MM.1S (cell line): Measurements from ENCODE around the gene GIPR.
A peak's percentile ranks its signal among the peaks of the same experiment; 100 is the strongest.
"Not testable (repeated sequence)": the region's sequence is repeated elsewhere in the genome, so short reads cannot be mapped to it uniquely, and the experiment has no call there.

Experiments used
- DNase-seq: peaks from one replicate; pipeline ENCODE4 v3.0.0-alpha.2; 2015
- H2AFZ ChIP-seq: fragments of 300-600 bp; sonication (generic); 2 replicates; pipeline ENCODE4 v1.6.0; 2016; ENCODE audit warnings: antibody characterized with exemption, low read length
- H3F3A ChIP-seq: fragments of 300-600 bp; sonication (generic); 2 replicates; pipeline ENCODE4 v1.6.1; 2016; ENCODE audit warnings: mild to moderate bottlenecking, antibody characterized with exemption, low read length, moderate library complexity, mixed read lengths; ENCODE audit not compliant: insufficient read depth
- H3K27ac ChIP-seq: fragments of 300-600 bp; sonication (generic); 2 replicates; pipeline ENCODE4 v1.5.1; 2016; ENCODE audit warnings: mild to moderate bottlenecking, low read length
- H3K27me3 ChIP-seq: fragments of 300-600 bp; sonication (generic); replicated peaks from 2 replicates; pipeline ENCODE4 v1.6.0; 2016; ENCODE audit warnings: low read length; ENCODE audit not compliant: insufficient read depth
- H3K36me3 ChIP-seq: fragments of 300-600 bp; sonication (generic); replicated peaks from 2 replicates; pipeline ENCODE4 v1.6.1; 2016; ENCODE audit warnings: mild to moderate bottlenecking, low read length, mixed read lengths; ENCODE audit not compliant: insufficient read depth
- H3K4me1 ChIP-seq: fragments of 300-600 bp; sonication (generic); 2 replicates; pipeline ENCODE4 v1.6.1; 2016; ENCODE audit warnings: low read length, mixed read lengths
- H3K4me2 ChIP-seq: fragments of 300-600 bp; sonication (generic); 2 replicates; pipeline ENCODE4 v1.6.0; 2016; ENCODE audit warnings: low read depth, low read length
- H3K4me3 ChIP-seq: fragments of 300-600 bp; sonication (generic); 2 replicates; pipeline ENCODE4 v1.5.1; 2016; ENCODE audit warnings: low read length, mixed read lengths
- H3K79me2 ChIP-seq: fragments of 300-600 bp; sonication (generic); 2 replicates; pipeline ENCODE4 v1.6.1; 2016; ENCODE audit warnings: mixed run types, low read length, mixed read lengths
- H3K9ac ChIP-seq: fragments of 300-600 bp; sonication (generic); 2 replicates; pipeline ENCODE4 v1.6.1; 2016; ENCODE audit warnings: low read length, mixed read lengths
- H3K9me2 ChIP-seq: fragments of 300-600 bp; sonication (generic); replicated peaks from 2 replicates; pipeline ENCODE4 v1.6.1; 2016; ENCODE audit warnings: mild to moderate bottlenecking, low read length, mixed read lengths; ENCODE audit not compliant: insufficient read depth
- H3K9me3 ChIP-seq: fragments of 300-600 bp; sonication (generic); replicated peaks from 2 replicates; pipeline ENCODE4 v1.6.1; 2016; ENCODE audit warnings: mild to moderate bottlenecking, low read length, mixed read lengths; ENCODE audit not compliant: insufficient read depth
- H4K20me1 ChIP-seq: fragments of 300-600 bp; sonication (generic); 2 replicates; pipeline ENCODE4 v1.6.1; 2016; ENCODE audit warnings: mild to moderate bottlenecking, low read length, moderate library complexity, mixed read lengths; ENCODE audit not compliant: insufficient read depth
- EZH2 ChIP-seq: fragments of 300-600 bp; sonication (generic); optimal IDR thresholded peaks from 2 replicates; pipeline ENCODE3; 2017; ENCODE audit warnings: low read depth, mild to moderate bottlenecking, antibody characterized with exemption, low read length, mixed read lengths
- EZH2phosphoT487 ChIP-seq: fragments of 300-600 bp; sonication (generic); IDR thresholded peaks from 2 replicates; pipeline ENCODE4 v1.6.1; 2018; ENCODE audit warnings: antibody characterized with exemption, low read length
- TF ChIP-seq, protein P1 (sequence below): fragments of 300-600 bp; sonication (generic); IDR thresholded peaks from 2 replicates; pipeline ENCODE4 v1.5.1; 2016; ENCODE audit warnings: antibody characterized with exemption, low read length, mixed read lengths

GIPR gene

DNA sequence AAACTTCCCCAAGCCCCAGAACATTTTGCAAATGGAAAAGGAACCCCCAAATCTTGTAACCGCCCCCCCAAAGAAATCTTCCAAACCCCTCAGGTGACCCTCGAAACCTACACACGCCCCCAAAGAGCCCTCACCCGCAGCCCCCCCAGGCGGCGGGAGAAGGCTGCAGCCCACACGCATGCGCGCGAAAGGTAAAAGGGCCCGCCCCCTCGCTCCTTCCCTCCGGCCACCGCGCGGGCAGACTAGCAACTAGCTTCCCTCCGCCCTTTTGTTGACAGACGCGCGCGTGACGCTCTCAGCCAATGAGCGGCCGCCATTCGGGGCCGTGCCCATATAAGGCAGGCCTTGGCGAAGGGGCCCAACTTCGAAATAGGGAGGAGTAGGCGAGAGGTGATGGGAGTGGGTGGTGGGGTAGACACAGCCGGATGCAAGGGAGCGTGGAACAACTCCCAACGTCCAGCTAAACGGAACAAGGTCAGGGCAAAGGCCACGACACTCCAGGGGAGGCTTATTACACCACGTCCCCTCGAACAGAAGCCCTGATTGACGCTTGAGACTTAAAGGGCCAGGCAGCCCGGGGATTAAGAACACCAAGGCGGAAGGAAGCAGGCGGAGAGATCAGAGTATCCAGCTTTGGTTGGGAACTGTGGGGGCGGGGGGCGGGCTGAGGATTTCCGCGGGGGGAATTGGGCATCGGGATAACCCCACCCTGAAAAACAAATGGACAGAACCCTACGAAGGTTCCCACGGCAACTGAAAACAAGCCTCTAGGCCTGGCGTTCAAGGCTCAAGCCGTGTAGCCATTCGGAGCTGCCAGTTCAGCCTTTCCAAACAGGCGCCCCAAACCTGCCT, 49.3 kb downstream of the GIPR start:
- Histone ChIP-seq H3K27ac (peak overlapping the region; percentile 67; the same call in 1 of the 2 replicates), H3K9me3 (no peaks in the 10 kb centered on the region), H3K79me2 (peaks cover 66% of the 10 kb centered on the region), H3K4me2 (peak overlapping the region; percentile 88), H3K36me3 (no peaks in the 10 kb centered on the region), H3K27me3 (no peaks in the 10 kb centered on the region), H3K9me2 (no peaks in the 10 kb centered on the region), H3K4me3 (peak overlapping the region; percentile 78), H4K20me1 (no peaks in the 10 kb centered on the region), H3K9ac (peak overlapping the region; percentile 75), H3F3A (peaks cover 10% of the 10 kb centered on the region; the same call in 1 of the 2 replicates), H2AFZ (peak overlapping the region; percentile 67), H3K4me1 (peaks cover 14% of the 10 kb centered on the region)
- TF ChIP-seq EZH2phosphoT487 (no peak), EZH2 (no peak)
- TF ChIP-seq, protein P1, sequence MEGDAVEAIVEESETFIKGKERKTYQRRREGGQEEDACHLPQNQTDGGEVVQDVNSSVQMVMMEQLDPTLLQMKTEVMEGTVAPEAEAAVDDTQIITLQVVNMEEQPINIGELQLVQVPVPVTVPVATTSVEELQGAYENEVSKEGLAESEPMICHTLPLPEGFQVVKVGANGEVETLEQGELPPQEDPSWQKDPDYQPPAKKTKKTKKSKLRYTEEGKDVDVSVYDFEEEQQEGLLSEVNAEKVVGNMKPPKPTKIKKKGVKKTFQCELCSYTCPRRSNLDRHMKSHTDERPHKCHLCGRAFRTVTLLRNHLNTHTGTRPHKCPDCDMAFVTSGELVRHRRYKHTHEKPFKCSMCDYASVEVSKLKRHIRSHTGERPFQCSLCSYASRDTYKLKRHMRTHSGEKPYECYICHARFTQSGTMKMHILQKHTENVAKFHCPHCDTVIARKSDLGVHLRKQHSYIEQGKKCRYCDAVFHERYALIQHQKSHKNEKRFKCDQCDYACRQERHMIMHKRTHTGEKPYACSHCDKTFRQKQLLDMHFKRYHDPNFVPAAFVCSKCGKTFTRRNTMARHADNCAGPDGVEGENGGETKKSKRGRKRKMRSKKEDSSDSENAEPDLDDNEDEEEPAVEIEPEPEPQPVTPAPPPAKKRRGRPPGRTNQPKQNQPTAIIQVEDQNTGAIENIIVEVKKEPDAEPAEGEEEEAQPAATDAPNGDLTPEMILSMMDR, result no peak; the same call in 1 of the 2 replicates
- peak; percentile 99 for DNase-seq

DNA sequence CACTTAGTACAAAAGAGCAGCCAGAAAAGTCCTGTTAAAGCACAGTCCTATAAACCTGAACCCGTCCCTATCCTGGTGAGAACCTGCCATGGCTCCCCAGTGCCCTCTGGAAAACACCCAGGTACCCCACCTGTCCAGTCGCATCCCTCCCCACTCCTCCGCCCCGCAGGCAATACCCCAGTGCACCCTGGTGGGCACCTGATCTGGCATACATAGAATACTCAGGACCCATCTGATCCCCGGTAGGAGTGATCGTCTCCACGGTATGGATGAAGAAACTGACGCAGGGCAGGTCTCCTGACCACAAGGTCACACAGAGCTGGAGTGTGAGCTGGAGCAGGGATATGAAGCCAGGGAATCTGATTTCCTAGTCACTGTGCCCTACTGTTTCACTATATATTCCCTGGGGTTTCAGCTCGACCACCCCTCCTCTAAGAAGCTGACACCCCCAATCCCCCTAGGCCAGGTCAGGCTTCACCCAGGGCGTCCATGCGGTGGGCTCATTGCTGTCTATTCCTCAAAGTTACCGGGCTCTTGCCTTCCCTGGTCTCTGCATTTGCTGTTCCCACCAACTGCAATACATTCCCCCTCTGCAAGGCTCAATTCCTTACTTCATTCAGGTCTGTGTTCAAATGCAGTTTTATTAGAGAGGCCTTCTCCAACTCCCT, 50.1 kb downstream of the GIPR start:
- Histone ChIP-seq H2AFZ (peak overlapping the region; percentile 23), H3K79me2 (peaks cover 59% of the 10 kb centered on the region)

DNA sequence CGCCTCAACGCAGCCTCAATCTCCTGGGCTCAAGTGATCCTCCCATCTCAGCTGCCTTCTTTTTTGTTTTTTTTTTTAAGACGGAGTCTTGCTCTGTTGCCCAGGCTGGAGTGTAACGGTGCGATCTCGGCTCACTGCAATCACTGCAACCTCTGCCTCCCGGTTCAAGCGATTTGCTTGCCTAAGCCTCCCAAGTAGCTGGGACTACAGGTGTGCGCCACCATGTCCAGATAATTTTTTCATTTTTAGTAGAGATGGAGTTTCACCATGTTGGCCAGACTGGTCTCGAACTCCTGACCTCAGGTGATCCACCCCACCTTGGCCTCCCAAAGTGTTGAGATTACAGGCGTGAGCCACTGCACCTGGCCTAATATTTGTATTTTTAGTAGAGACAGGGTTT, 52.0 kb downstream of the GIPR start:
- not testable (repeated sequence) for H3K9ac ChIP-seq, DNase-seq, H3K9me3 ChIP-seq, H3K9me2 ChIP-seq, H2AFZ ChIP-seq, H3K27ac ChIP-seq, H3K27me3 ChIP-seq, H3K4me2 ChIP-seq, H3K36me3 ChIP-seq, H4K20me1 ChIP-seq, H3K4me3 ChIP-seq
- Histone ChIP-seq H3K79me2 (peaks cover 58% of the 10 kb centered on the region), H3F3A (peaks cover 10% of the 10 kb centered on the region; the same call in 1 of the 2 replicates), H3K4me1 (peaks cover 14% of the 10 kb centered on the region)

More for the DNA sequence above, 50.1 kb downstream of the GIPR start:
- no peaks in the 10 kb centered on the region for H3K9me2 ChIP-seq
- H3K4me2 ChIP-seq, result peak overlapping the region; percentile 80
- no peaks in the 10 kb centered on the region; the same call in 1 of the 2 replicates for H3K36me3 ChIP-seq
- H3K9me3 ChIP-seq, result no peaks in the 10 kb centered on the region
- H3K4me1 ChIP-seq, result peaks cover 14% of the 10 kb centered on the region
- no peaks in the 10 kb centered on the region for H3K27me3 ChIP-seq
- no peak for DNase-seq
- TF ChIP-seq EZH2, result no peak
- TF ChIP-seq, protein P1, result no peak
- TF ChIP-seq EZH2phosphoT487, result no peak
- H3K4me3 ChIP-seq, result peak overlapping the region; percentile 57
- H4K20me1 ChIP-seq, result no peaks in the 10 kb centered on the region
- peak overlapping the region; percentile 67 for H3K9ac ChIP-seq
- peaks cover 10% of the 10 kb centered on the region; the same call in 1 of the 2 replicates for H3F3A ChIP-seq
- H3K27ac ChIP-seq, result peak overlapping the region; percentile 67; the same call in 1 of the 2 replicates

DNA sequence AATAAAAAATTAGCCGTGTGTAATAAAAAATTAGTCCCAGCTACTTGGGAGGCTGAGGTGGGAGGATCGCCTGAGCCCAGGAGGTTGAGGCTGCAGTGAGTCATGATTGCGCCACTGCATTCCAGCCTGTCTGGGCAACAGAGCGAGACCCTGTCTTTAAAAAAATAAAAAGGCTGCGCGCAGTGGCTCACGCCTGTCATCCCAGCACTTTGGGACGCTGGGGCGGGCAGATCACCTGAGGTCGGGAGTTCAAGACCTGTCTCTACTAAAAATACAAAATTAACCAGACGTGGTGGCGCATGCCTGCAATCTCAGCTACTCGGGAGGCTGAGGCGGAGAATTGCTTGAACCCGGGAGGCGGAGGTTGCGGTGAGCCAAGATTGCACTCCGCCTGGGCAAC, 60.7 kb downstream of the GIPR start:
- H3K9ac ChIP-seq, DNase-seq, H2AFZ ChIP-seq, H3K4me1 ChIP-seq, H3K4me2 ChIP-seq, H3K36me3 ChIP-seq, H3F3A ChIP-seq, H4K20me1 ChIP-seq, H3K27me3 ChIP-seq, H3K9me3 ChIP-seq, H3K4me3 ChIP-seq, H3K9me2 ChIP-seq, H3K27ac ChIP-seq: not testable (repeated sequence)
- peaks cover 71% of the 10 kb centered on the region for H3K79me2 ChIP-seq
